Activated CD8-positive, alpha-beta memory T cell treated with anti-CD3 and anti-CD28 coated beads, Interleukin-2, amount 50 U/mL, for 48 hours (primary cell): ENCODE data around the gene PTPRD.

Experiments
- DNase-seq: peaks from one replicate; pipeline ENCODE4 v3.0.0-alpha.2; 2020

The PTPRD gene

GRCh38 chr9:10045598-10045997, 567.2 kb downstream of the PTPRD start:
- DNase-seq, result no peak

- no peak for DNase-seq
These were observed 571.0 kb downstream of the PTPRD start for GRCh38 chr9:10041726-10042229.

GRCh38 chr9:10036095-10036494, 576.7 kb downstream of the PTPRD start:
- no peak for DNase-seq

- DNase-seq, result no peak
These were observed 580.6 kb downstream of the PTPRD start for GRCh38 chr9:10032166-10032565.

- no peak for DNase-seq
These were observed 586.3 kb downstream of the PTPRD start for GRCh38 chr9:10026443-10026984.

- DNase-seq, result no peak
These were observed 597.0 kb downstream of the PTPRD start for GRCh38 chr9:10015755-10016154.

- no peak for DNase-seq
These were observed 597.9 kb downstream of the PTPRD start for GRCh38 chr9:10014889-10015288.

- DNase-seq, result no peak
These were observed 603.4 kb downstream of the PTPRD start for GRCh38 chr9:10009401-10009800.

GRCh38 chr9:10008101-10008799, 604.6 kb downstream of the PTPRD start:
- DNase-seq, result no peak

GRCh38 chr9:10007356-10007755, 605.4 kb downstream of the PTPRD start:
- no peak for DNase-seq

GRCh38 chr9:10005206-10005605, 607.6 kb downstream of the PTPRD start:
- DNase-seq, result no peak

- no peak for DNase-seq
These were observed 609.8 kb downstream of the PTPRD start for GRCh38 chr9:10003047-10003446.

GRCh38 chr9:10000669-10001068, 612.1 kb downstream of the PTPRD start:
- DNase-seq, result no peak

GRCh38 chr9:9998491-9999287, 614.1 kb downstream of the PTPRD start:
- no peak for DNase-seq

GRCh38 chr9:9997585-9997984, 615.2 kb downstream of the PTPRD start:
- no peak for DNase-seq

- DNase-seq, result no peak
These were observed 616.5 kb downstream of the PTPRD start for GRCh38 chr9:9996259-9996658.

- DNase-seq, result no peak
These were observed 619.9 kb downstream of the PTPRD start for GRCh38 chr9:9992936-9993335.

- no peak for DNase-seq
These were observed 639.7 kb downstream of the PTPRD start for GRCh38 chr9:9973062-9973461.

- DNase-seq, result no peak
These were observed 642.3 kb downstream of the PTPRD start for GRCh38 chr9:9970514-9970913.

- DNase-seq, result no peak
These were observed 649.0 kb downstream of the PTPRD start for GRCh38 chr9:9963841-9964240.

- DNase-seq, result no peak
These were observed 650.9 kb downstream of the PTPRD start for GRCh38 chr9:9961934-9962333.

GRCh38 chr9:9961487-9961886, 651.3 kb downstream of the PTPRD start:
- no peak for DNase-seq

GRCh38 chr9:9951556-9952160, 661.1 kb downstream of the PTPRD start:
- DNase-seq, result no peak

GRCh38 chr9:9950813-9951212, 662.0 kb downstream of the PTPRD start:
- DNase-seq, result no peak
